Stomach (tissue), 4 donors: ENCODE data around the gene PHF2.

Source experiments
- EP300 ChIP-seq: sonication (generic); formaldehyde crosslinking; IDR thresholded peaks from one replicate; pipeline ENCODE4 v1.6.1; 2017; ENCODE audit warnings: antibody characterized with exemption
- POLR2AphosphoS5 ChIP-seq, 3 donors: sonication (generic); formaldehyde crosslinking; IDR thresholded peaks; one replicate each; pipeline ENCODE4 v1.6.1; 2016; ENCODE audit warnings: antibody characterized with exemption in 3 of 3
- TF ChIP-seq, protein P1 (sequence below), 7 experiments: fragments of 450-650 bp in 4 of 7; fragments of 200-600 bp in 3 of 7; sonication (generic) in 3 of 7; IDR thresholded peaks; one replicate each; pipeline ENCODE4 v1.5.1; 2016 to 2019; ENCODE audit warnings: antibody characterized with exemption in 7 of 7, control low read depth in 2 of 7, mild to moderate bottlenecking in 1 of 7

GRCh38 chr9:93726147-93726546 lies 149.8 kb downstream of the PHF2 start:
- TF ChIP-seq, protein P1, sequence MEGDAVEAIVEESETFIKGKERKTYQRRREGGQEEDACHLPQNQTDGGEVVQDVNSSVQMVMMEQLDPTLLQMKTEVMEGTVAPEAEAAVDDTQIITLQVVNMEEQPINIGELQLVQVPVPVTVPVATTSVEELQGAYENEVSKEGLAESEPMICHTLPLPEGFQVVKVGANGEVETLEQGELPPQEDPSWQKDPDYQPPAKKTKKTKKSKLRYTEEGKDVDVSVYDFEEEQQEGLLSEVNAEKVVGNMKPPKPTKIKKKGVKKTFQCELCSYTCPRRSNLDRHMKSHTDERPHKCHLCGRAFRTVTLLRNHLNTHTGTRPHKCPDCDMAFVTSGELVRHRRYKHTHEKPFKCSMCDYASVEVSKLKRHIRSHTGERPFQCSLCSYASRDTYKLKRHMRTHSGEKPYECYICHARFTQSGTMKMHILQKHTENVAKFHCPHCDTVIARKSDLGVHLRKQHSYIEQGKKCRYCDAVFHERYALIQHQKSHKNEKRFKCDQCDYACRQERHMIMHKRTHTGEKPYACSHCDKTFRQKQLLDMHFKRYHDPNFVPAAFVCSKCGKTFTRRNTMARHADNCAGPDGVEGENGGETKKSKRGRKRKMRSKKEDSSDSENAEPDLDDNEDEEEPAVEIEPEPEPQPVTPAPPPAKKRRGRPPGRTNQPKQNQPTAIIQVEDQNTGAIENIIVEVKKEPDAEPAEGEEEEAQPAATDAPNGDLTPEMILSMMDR (IDR thresholded peaks at IDR 0.05), result no peak
- TF ChIP-seq EP300 (no peak), POLR2AphosphoS5 (IDR thresholded peaks at IDR 0.05) (no peak)
